HG03571 (cell line): ENCODE measurements around the gene SCGB1D4.

Experiments
- ATAC-seq: cut with Tn5 transposase; IDR thresholded peaks from one replicate; pipeline ENCODE4 v1.9.1; 2021; ENCODE audit not compliant: unreplicated experiment

Gene SCGB1D4

DNA sequence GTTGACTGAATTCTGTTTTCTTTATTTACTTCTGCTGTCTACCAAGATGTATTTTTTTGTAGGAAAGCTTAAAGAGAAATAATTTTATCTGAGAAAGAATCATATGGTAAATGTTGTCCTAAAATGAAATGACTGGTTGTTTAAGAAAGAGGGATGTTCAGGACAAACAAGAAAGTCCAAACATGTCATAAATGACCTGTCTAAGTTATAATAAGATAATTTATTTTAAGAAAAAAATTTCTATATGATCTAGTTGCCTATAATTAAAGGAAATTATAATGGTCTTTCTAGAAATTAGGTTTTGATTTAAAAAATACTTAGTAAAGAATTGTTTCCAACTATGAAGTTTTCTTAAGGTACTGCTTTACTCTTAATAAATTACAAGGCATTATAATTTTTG, 18.4 kb downstream of the SCGB1D4 start:
- no peak for ATAC-seq

DNA sequence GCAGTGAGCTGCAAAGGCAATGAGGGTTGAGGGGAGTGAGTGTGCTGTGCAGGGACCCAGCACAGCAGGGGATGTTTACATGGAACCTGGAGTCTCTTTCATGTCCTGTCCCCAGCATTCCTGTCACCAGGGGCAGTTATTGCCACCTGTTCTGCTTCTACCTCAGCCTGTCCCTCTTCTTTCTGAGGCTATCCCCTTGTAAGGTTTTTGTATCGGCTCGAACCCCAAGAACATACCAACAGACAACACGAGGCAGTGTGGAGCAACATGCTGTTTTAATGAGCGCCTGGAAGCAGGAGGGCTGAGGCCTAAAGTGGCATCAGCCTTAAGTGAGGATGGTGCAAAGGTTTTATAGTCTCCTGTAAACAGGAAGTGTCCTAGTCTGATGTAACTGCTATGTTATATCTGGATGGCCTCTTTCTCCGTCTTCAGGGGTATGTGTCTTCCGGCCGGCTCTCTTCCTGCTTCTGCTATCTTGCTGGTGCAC, 25.0 kb downstream of the SCGB1D4 start:
- no peak for ATAC-seq

DNA sequence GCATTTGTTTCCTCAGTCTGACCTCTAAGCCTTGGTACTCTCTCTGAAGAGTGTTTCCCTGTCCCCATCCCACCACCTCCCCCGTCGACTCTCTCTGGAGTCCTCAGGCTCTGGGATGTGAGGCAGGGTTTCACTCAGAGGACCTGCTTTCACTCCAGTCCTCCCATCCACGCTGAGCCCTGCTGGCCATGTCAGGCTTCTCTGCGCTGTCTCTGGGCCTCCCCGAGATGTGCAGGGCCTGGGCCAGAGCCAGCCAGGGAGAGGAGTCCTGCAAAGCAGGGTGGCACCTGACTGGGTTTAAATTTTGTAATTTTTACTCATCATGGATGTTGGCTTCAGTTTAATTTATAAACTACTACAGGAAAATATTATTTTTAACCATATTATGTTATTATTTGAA, 25.6 kb downstream of the SCGB1D4 start:
- ATAC-seq: no peak

DNA sequence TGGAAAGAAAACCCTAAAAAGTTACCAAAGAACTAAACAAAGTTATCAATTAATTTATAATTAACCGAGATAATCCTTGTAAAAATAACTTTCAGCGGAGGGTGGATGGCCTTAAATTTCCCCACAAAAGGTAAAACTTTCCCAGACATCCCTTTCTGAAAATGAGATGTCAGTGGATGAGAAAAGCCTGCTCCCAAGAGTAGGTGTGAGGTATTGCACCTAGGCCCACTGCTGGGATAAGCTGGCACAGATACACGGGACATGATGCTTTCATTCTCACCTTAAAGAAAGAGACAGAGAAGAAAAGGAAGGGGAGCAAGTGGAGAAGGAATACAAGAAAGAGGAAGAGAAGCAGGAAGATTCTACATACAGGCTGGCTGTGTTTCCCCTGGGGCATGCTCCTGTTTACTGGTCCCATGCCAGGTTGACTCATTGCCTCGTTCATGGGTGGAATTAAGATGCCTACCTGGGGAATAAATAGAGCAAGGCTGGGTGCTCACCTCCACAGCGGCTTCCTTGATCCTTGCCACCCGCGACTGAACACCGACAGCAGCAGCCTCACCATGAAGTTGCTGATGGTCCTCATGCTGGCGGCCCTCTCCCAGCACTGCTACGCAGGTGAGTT, 29.1 kb downstream of the SCGB1D4 start, which contains the start of gene SCGB2A2:
SCGB2A2 (plus strand) TSS at position 505 of the 625 bp plus-strand sequence; CDS start at position 564, 59 bp downstream.
- ATAC-seq: no peak

DNA sequence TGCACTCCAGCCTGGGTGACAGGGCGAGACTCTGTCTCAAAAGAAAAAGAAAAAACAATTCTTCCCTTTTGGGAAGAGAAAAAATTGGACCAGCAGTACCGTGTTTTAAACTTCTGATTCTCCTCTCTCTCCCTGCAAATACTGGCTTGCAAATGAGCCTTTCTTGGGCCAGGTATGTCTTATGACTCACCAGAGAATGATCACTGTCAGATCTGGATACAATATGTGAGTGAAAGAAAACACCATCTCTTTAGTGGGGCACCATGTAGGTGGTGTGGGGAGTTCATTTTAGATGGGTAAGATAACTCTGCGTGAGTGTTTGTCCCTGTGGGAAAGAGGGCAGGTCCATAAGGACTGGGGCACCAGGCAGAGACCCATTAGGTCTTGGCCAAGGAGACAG, 31.3 kb downstream of the SCGB1D4 start:
- ATAC-seq: no peak

DNA sequence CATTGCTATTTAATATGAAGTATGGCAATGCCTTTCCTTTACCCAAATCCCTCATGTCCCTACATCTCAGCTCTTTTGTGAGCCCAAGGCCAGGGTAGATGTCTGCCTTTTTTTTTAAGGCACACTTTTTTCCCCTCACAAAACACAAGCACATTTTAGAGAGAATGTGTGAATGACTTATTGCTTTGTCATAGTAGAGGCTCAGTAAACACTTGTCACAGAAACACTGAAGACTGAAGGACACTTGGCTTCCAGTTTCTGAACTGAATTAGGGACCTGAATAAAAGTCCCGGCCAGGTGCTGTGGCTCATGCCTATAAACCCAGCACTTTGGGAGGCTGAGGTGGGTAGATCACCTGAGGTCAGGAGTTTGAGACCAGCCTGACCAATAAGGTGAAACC, 31.8 kb downstream of the SCGB1D4 start:
- no peak for ATAC-seq

DNA sequence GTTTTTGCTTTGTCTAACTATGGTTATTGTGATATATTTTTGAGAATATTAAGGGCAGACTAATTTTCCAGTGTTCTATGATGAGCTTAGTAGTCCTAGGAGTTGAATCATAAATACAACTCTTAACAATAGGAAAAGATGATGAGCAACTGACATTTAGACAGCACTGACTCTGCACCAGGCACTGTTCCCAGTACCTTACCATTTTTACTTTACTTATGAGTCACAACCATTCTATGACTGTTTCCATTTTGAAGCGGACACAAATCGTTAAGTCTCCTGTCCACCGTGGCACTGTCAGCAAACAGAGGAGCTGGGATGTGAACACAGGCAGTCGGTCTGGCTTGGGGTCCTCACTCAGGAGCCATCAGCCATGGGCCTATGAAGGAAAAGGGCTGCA, 32.3 kb downstream of the SCGB1D4 start:
- no peak for ATAC-seq

DNA sequence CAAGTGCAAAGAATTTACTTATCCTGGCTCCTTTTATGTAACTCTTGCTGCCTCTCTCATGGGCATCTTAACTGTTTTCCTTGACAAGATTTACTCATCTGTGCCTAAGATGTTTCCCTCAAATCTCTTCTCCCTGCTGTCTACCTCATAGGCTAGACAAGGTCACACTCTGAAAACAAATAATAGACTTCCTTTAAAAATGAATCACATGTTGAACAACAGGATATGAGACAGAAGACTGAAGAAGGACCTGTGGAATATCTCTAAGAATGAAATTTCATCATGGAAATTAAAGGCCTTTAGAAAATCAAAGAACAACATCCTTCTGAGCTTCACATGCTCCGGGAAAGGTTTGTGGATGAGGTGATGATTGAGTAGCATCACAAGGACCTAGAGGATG, 34.9 kb downstream of the SCGB1D4 start:
- no peak for ATAC-seq

DNA sequence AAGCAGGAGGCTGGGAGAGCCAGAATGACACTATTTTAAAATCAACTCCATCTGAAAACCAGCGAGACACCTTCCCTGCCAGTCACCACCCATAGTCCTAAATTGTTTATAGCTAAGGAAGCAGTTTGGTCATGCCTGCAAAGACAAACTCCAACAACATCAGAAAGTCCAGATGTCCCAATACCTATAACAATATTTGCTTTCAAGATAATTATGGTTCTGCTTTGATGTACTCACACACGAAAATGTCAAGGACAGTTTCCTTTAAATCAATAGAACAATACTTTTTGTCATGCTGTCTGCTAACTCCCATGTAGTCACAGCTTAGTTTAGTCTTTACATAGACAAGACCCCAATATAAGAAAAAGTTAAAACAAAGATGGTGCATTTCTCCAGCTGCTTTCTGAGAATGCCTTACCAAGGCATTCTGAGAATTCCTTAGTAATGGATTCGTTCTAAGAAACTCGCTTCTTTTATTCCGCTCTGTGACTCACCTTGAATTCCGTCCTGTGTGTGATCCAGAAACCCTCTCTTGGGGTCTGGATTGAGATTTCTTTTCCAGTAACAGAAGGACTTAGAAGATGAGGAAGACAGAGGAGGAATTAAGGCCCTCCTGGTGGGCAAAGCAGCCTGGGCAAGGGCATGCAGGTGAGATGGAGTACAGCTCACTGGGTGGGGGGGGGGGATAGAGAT, 38.5 kb downstream of the SCGB1D4 start:
- ATAC-seq: no peak

DNA sequence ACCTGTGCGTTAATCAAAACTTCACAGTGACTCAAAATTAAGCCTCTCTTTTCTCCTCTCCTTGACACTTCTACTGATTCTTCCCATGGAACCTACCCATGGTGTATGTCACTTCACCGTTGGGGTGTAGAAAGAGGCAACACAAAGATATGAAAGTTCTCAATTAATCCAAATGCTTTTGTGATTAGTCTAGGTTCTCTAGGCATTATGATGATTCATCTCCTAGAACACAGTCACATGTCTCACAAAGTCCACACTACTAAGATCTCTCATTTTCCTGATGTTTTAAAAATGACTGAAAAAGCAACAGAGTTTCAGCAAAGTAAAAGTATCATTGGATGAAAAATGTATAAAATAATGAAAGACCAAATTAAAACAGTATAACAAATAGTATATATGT, 42.6 kb downstream of the SCGB1D4 start:
- ATAC-seq: no peak

DNA sequence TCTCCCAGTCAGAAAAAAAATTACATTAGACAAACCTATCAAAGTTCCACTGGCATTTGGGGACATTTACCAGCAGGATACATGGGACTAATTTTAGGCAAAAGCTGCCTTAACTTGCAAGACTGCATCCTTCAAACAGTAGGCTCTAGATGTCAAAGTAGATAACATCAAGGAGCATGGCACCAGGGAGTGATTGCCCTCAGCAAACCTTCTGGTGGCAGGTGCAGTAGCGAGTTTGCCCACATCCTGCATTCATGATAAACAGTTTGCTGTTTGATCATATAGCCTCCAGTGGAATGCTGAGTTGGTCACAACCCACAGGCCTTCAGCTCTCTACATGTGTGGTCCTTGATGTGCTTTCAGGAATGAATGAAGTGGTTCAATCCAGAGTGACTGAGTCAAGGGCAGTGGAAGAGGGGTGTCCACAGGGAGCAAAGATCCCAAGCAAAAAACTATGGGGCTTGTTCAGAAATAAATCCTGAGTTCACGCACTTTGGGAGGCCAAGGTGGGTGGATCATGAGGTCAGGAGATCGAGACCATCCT, 44.8 kb downstream of the SCGB1D4 start:
- ATAC-seq: no peak

DNA sequence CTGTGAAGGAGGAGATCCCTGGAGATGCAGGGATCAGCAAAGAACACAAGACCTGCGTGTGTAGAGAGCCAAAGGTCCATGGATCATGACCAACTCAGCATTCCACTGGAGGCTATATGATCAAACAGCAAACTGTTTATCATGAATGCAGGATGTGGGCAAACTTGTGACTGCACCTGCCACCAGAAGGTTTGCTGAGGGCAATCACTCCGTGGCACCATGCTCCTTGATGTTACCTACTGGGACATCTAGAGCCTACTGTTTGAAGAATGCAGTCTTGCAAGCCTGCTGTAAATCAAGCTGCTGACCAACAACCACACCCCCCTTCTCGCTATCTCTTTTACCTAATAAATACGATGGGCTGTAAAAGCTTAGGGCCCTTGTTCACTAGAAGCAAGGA, 47.2 kb downstream of the SCGB1D4 start:
- no peak for ATAC-seq
